NCI-H1436 (cell line): ENCODE results near the gene TNNI3K.

Experiments
- DNase-seq: peaks from one replicate; lab custom pipeline; 2025; lab: John Stamatoyannopoulos, UW

TNNI3K gene

DNA sequence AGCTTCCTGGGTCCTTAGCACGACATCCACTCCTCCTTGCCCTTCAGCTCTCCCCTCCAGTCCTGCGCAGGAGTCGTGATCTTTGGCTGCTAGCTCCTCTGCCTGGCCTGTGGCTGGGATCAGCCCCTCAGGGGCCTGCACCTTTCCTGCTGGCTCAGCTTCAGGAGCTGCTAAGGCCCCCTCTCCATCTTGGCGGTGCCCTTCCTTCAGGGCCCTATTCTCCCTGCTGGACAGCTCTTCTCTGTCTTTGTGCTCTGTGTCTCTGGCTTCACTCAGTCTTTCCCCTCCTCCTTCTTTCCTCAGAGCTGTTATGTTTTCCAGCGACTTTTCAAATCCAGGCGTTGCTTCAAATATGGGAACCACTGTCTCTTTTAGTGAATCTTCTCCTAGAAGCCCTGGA lies 336.7 kb downstream of the TNNI3K start:
- DNase-seq: no peak

- no peak for DNase-seq
Measured at GRCh38 chr1:74578101-74578500, 342.9 kb downstream of the TNNI3K start.

DNA sequence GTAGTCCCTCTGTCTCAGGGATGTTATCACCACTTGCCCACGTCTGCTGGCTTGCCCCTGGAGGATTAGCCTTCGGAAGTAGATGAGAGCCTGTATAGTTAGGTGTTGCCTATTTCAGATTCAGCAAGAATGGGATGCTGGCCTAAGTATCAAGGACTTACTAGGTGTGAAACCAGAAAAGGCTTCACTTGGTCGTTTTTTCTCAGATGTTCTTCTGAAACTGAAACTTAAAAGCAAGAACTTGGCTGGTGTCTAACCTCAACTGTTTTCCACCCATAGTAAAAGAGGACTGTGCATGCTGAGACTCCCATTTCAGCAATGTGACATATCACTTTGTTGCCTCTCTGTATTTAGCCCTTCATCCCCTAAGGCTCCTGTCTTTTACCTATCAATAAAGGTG lies 344.2 kb downstream of the TNNI3K start:
- DNase-seq: no peak

GRCh38 chr1:74583397-74583796 lies 348.2 kb downstream of the TNNI3K start:
- DNase-seq: no peak

- DNase-seq: no peak
Measured at GRCh38 chr1:74584185-74584584, 349.0 kb downstream of the TNNI3K start.

- DNase-seq: no peak
Measured at GRCh38 chr1:74586253-74586897, 351.2 kb downstream of the TNNI3K start.

DNA sequence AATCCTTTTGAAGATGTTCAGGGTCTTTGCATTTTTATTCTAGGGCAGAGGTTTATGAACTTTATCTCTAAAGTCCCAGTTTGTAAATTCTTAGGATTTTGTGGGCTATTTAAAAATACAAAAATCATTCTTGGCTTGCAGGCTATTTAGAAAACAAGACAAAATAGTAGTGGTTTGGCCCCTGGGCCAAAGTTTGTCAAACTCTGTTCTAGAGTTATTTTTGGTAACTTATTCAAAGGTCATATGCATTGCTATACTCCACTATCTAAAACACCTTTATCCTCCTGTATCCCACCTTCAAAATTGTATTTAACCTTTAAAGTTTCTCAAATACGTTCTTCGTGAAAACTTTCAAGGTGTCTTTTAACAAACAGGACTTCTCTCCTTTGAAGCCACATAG lies 352.7 kb downstream of the TNNI3K start:
- DNase-seq: no peak

- DNase-seq: no peak
Measured at GRCh38 chr1:74590288-74590687, 355.1 kb downstream of the TNNI3K start.

DNA sequence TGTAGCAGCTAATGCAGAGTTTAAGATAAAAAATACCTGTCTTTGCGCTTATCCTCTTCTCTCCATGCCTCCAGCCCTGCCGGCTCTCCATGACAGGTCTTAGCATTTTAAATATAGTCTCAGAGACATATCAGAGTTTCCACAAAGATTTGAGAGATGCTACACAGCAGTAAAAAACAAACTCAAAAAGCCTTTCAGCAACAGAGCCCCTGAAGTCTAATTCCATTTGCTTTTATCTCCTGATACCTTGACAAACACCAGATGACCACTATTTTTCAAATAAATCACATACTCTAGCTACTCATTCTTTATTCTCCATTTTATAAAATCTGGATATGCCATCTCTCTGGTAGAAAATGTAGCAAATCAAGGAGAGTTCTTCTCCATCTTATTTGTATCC lies 356.8 kb downstream of the TNNI3K start:
- no peak for DNase-seq

DNA sequence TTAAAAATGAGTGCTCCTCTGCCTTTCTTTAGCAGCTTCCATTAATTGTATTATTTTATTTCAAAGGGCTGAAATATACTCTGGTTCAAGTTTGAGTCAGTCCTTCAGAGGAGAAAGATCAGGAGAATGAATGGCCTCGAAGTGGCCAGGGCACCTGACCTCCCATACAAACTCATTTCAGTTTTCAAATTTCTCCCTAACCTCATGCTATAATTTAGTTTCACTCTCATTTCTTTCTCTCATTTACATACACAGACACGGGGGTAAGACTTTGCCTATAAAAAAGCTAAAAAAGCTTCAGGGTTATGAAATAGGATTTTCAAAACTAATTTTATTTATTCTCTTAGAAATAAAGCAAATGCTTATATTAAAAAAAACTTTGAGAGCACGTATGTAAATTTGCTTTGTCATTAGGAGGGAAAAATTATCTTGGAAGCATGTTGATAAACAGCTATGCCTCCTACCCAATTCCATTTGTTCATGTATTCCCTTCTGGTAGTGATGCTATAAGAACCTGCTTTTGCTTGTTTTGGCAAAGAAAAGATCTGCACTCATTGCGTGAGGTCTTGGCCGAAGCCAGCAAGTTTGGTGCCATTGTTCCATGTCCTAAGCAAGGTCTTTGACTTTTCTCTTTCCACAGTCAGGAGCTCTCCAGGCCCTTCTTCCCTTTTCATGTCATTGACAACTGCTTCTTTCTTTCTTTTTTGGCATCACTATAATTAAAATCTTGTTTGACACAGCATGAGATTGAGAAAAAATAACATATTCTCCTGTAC lies 357.6 kb downstream of the TNNI3K start:
- no peak for DNase-seq
